ENCODE results near the gene DNAJC18. TPM values are rescaled to one million over a fixed set of nuclear protein-coding genes. Genes with fewer than 3 reads are reported as not detected.

DNAJC18 gene
- total and polyA plus RNA-seq, 5 experiments from 2014 or later = 2.8 to 9.1 (median 5.1) TPM

GRCh38 chr5:139395844-139396640, 43.3 kb downstream of the DNAJC18 start:
- Mint-ChIP-seq H3K27ac (peak overlapping the region in 1 of 10 donors; percentile 19), H3K4me1 (peaks cover 9 to 21% (median 18%) of the 10 kb centered on the region in 4 donors), H3K9me3 (no peaks in the 10 kb centered on the region), H3K27me3 (peaks cover 0 to 1% (median 0%) of the 10 kb centered on the region in 5 donors), H3K4me3 (peak overlapping the region in 4 of 10 donors; percentile 25 to 54 (median 29)), H3K36me3 (peaks cover 0 to 4% (median 3%) of the 10 kb centered on the region in 3 donors)
- ATAC-seq = no peak
- POLR2A ChIA-PET = interaction anchor here (0.6 to 1.6 kb wide), 2 partner anchors 22 to 102 kb away, joined by 4 to 7 read pairs; partner anchors contain the start of gene MATR3
- no peak for DNase-seq

- Mint-ChIP-seq H3K4me3 (peak within 1 kb of the TSS in 9 of 10 donors; percentile 30 to 94 (median 90)), H3K4me1 (peaks cover 15 to 33% (median 29%) of the 10 kb centered on the region in 4 donors), H3K27ac (no peak within 1 kb of the TSS), H3K27me3 (peaks cover 0 to 1% (median 0%) of the 10 kb centered on the region in 5 donors), H3K36me3 (peaks cover 0 to 4% (median 3%) of the 10 kb centered on the region in 3 donors), H3K9me3 (no peaks in the 10 kb centered on the region)
- DNase-seq = no peak
- POLR2A ChIA-PET = interaction anchor here (0.6 to 4.0 kb wide), 5 partner anchors 8 to 101 kb away, joined by 3 to 19 read pairs (median 7); partner anchors contain the start of genes MATR3, PAIP2 and SPATA24
- no peak for ATAC-seq
Observed at GRCh38 chr5:139394654-139395566, 44.4 kb downstream of the DNAJC18 start, which contains the start of gene PROB1. Gene PROB1, minus strand, starts transcription at chr5:139395104. Its CDS starts 23 bp downstream, at chr5:139395081.

- Mint-ChIP-seq H3K27me3 (peaks cover 0 to 1% (median 0%) of the 10 kb centered on the region in 5 donors), H3K9me3 (no peaks in the 10 kb centered on the region), H3K36me3 (peaks cover 0 to 1% (median under 1%) of the 10 kb centered on the region in 3 donors), H3K27ac (no peak overlapping the region), H3K4me1 (peaks cover 19 to 40% (median 34%) of the 10 kb centered on the region in 4 donors), H3K4me3 (peak overlapping the region in 8 of 10 donors; percentile 84 to 94 (median 90))
- peak in 6 of 10 donors; percentile 26 to 75 (median 50) for DNase-seq
- peak; percentile 19 to 39 for ATAC-seq
- POLR2A ChIA-PET = interaction anchor here (0.6 to 4.0 kb wide), 3 partner anchors 9 to 100 kb away, joined by 3 to 19 read pairs (median 9); partner anchors contain the start of genes MATR3 and SPATA24
Observed at GRCh38 chr5:139394123-139394653, 45.1 kb downstream of the DNAJC18 start.

GRCh38 chr5:139393497-139394122, 45.7 kb downstream of the DNAJC18 start:
- Mint-ChIP-seq H3K27ac (peak overlapping the region in 2 of 10 donors; percentile 67 to 89), H3K4me1 (peaks cover 19 to 43% (median 39%) of the 10 kb centered on the region in 4 donors), H3K9me3 (no peaks in the 10 kb centered on the region), H3K36me3 (no peaks in the 10 kb centered on the region), H3K4me3 (peak overlapping the region; percentile 84 to 94 (median 90)), H3K27me3 (peaks cover 0 to 1% (median 0%) of the 10 kb centered on the region in 5 donors)
- peak in 1 of 2 donors; percentile 2 for ATAC-seq
- POLR2A ChIA-PET = interaction anchor here (0.6 to 4.0 kb wide), 5 partner anchors 10 to 100 kb away, joined by 3 to 19 read pairs (median 3); partner anchors contain the start of genes DNAJC18, MATR3 and SPATA24
- peak in 2 of 10 donors; percentile 23 for DNase-seq

GRCh38 chr5:139392678-139393496, 46.4 kb downstream of the DNAJC18 start:
- H3K4me1 Mint-ChIP-seq = peaks cover 21 to 46% (median 43%) of the 10 kb centered on the region in 4 donors
- H3K27me3 Mint-ChIP-seq = peaks cover 0 to 1% (median 0%) of the 10 kb centered on the region in 5 donors
- peak; percentile 61 to 83 (median 70) for DNase-seq
- POLR2A ChIA-PET = interaction anchor here (0.6 to 4.0 kb wide), 5 partner anchors 10 to 99 kb away, joined by 3 to 19 read pairs (median 8); partner anchors contain the start of genes DNAJC18, MATR3, PAIP2 and SPATA24
- ATAC-seq = peak; percentile 74 to 75
- H3K36me3 Mint-ChIP-seq = no peaks in the 10 kb centered on the region
- H3K4me3 Mint-ChIP-seq = peak overlapping the region; percentile 84 to 94 (median 90)
- H3K9me3 Mint-ChIP-seq = no peaks in the 10 kb centered on the region
- peak overlapping the region in 9 of 10 donors; percentile 34 to 89 (median 60) for H3K27ac Mint-ChIP-seq

GRCh38 chr5:139392324-139392677, 47.0 kb downstream of the DNAJC18 start:
- Mint-ChIP-seq H3K27me3 (peaks cover 0 to 1% (median 0%) of the 10 kb centered on the region in 5 donors), H3K9me3 (no peaks in the 10 kb centered on the region), H3K36me3 (no peaks in the 10 kb centered on the region), H3K4me3 (peak overlapping the region in 9 of 10 donors; percentile 84 to 94 (median 90)), H3K27ac (peak overlapping the region in 2 of 10 donors; percentile 68 to 89), H3K4me1 (peaks cover 21 to 46% (median 44%) of the 10 kb centered on the region in 4 donors)
- POLR2A ChIA-PET = interaction anchor here (0.5 to 4.0 kb wide), 7 partner anchors 11 to 819 kb away, joined by 3 to 19 read pairs (median 5); partner anchors contain the start of genes DNAJC18, MATR3, PAIP2 and SPATA24
- DNase-seq = no peak
- ATAC-seq = peak; percentile 38 to 40

- Mint-ChIP-seq H3K4me3 (peak overlapping the region; percentile 70 to 92 (median 86)), H3K27ac (peak overlapping the region in 8 of 10 donors; percentile 53 to 90 (median 74)), H3K9me3 (no peaks in the 10 kb centered on the region), H3K4me1 (peaks cover 21 to 48% (median 47%) of the 10 kb centered on the region in 4 donors), H3K27me3 (peaks cover 0 to 1% (median 0%) of the 10 kb centered on the region in 5 donors), H3K36me3 (no peaks in the 10 kb centered on the region)
- DNase-seq (peak in 1 of 10 donors; percentile 20), ATAC-seq (peak in 1 of 2 donors; percentile 2)
- POLR2A ChIA-PET = interaction anchor here (0.5 to 4.0 kb wide), 9 partner anchors 9 to 819 kb away, joined by 3 to 19 read pairs (median 4); partner anchors contain the start of genes MATR3, PAIP2 and SPATA24
Observed at GRCh38 chr5:139391570-139392323, 47.6 kb downstream of the DNAJC18 start.

- Mint-ChIP-seq H3K4me3 (peak overlapping the region in 9 of 10 donors; percentile 70 to 89 (median 85)), H3K36me3 (no peaks in the 10 kb centered on the region), H3K27me3 (peaks cover 0 to 1% (median 0%) of the 10 kb centered on the region in 5 donors), H3K27ac (peak overlapping the region in 9 of 10 donors; percentile 3 to 90 (median 75)), H3K4me1 (peaks cover 20 to 56% (median 54%) of the 10 kb centered on the region in 4 donors), H3K9me3 (no peaks in the 10 kb centered on the region)
- DNase-seq (no peak), ATAC-seq (no peak)
- POLR2A ChIA-PET = interaction anchor here (0.7 to 4.0 kb wide), 5 partner anchors 12 to 96 kb away, joined by 4 to 19 read pairs (median 8); partner anchors contain the start of genes PAIP2 and SPATA24
Observed at GRCh38 chr5:139390639-139391569, 48.4 kb downstream of the DNAJC18 start.

All from naive thymus-derived CD8-positive, alpha-beta T cell (primary cell).